BE2C (cell line): ENCODE measurements around the gene SCN9A.

Experiments
- DNase-seq: peaks from one replicate; pipeline ENCODE4 v3.0.0-alpha.2; 2020
- H3K27me3 ChIP-seq: fragments of 250-450 bp; sonication (Bioruptor Pico); 2 replicates; pipeline ENCODE4 v1.5.1; 2020; ENCODE audit warnings: mild to moderate bottlenecking
- H3K36me3 ChIP-seq: fragments of 250-450 bp; sonication (Bioruptor Pico); 2 replicates; pipeline ENCODE4 v1.5.1; 2020; ENCODE audit warnings: mild to moderate bottlenecking
- H3K4me1 ChIP-seq: fragments of 250-450 bp; sonication (Bioruptor Pico); 2 replicates; pipeline ENCODE4 v1.5.1; 2020
- H3K4me3 ChIP-seq: 2 replicates; pipeline ENCODE4 v1.5.1; 2011; ENCODE audit warnings: low read depth, low read length
- H3K9me3 ChIP-seq: fragments of 250-450 bp; sonication (Bioruptor Pico); 2 replicates; pipeline ENCODE4 v1.5.1; 2020
- CTCF ChIP-seq: IDR thresholded peaks from 2 replicates; pipeline ENCODE4 v1.5.1; 2012; ENCODE audit warnings: mild to moderate bottlenecking, low read depth, low read length

SCN9A gene

GRCh38 chr2:166278856-166279255 lies 96.9 kb downstream of the SCN9A start:
- Histone ChIP-seq H3K27me3 (no peaks in the 10 kb centered on the region), H3K9me3 (no peaks in the 10 kb centered on the region), H3K4me1 (no peaks in the 10 kb centered on the region), H3K36me3 (no peaks in the 10 kb centered on the region), H3K4me3 (no peak overlapping the region)
- TF ChIP-seq CTCF = no peak
- no peak for DNase-seq

GRCh38 chr2:166270376-166270775 lies 105.4 kb downstream of the SCN9A start:
- no peak for DNase-seq
- Histone ChIP-seq H3K9me3 (no peaks in the 10 kb centered on the region), H3K36me3 (no peaks in the 10 kb centered on the region), H3K4me3 (no peak overlapping the region), H3K4me1 (no peaks in the 10 kb centered on the region), H3K27me3 (no peaks in the 10 kb centered on the region)
- TF ChIP-seq CTCF = no peak

- no peaks in the 10 kb centered on the region for H3K9me3 ChIP-seq
- no peaks in the 10 kb centered on the region for H3K27me3 ChIP-seq
- no peaks in the 10 kb centered on the region for H3K36me3 ChIP-seq
- no peak for TF ChIP-seq CTCF
- H3K4me3 ChIP-seq = no peak overlapping the region
- H3K4me1 ChIP-seq = no peaks in the 10 kb centered on the region
- DNase-seq = no peak
Measured at GRCh38 chr2:166269322-166269721, 106.4 kb downstream of the SCN9A start.

- no peak for TF ChIP-seq CTCF
- H3K27me3 ChIP-seq = no peaks in the 10 kb centered on the region
- no peak overlapping the region for H3K4me3 ChIP-seq
- no peaks in the 10 kb centered on the region for H3K36me3 ChIP-seq
- DNase-seq = no peak
- no peaks in the 10 kb centered on the region for H3K9me3 ChIP-seq
- H3K4me1 ChIP-seq = no peaks in the 10 kb centered on the region; the same call in 1 of the 2 replicates
Measured at GRCh38 chr2:166257859-166258258, 117.9 kb downstream of the SCN9A start.

GRCh38 chr2:166256896-166257295 lies 118.8 kb downstream of the SCN9A start:
- no peaks in the 10 kb centered on the region for H3K27me3 ChIP-seq
- no peaks in the 10 kb centered on the region for H3K9me3 ChIP-seq
- no peak for DNase-seq
- H3K4me3 ChIP-seq = no peak overlapping the region
- no peaks in the 10 kb centered on the region; the same call in 1 of the 2 replicates for H3K4me1 ChIP-seq
- no peak for TF ChIP-seq CTCF
- H3K36me3 ChIP-seq = no peaks in the 10 kb centered on the region

- no peak for DNase-seq
- no peak for TF ChIP-seq CTCF
- Histone ChIP-seq H3K4me3 (no peak overlapping the region), H3K4me1 (no peaks in the 10 kb centered on the region), H3K36me3 (no peaks in the 10 kb centered on the region), H3K9me3 (no peaks in the 10 kb centered on the region), H3K27me3 (no peaks in the 10 kb centered on the region)
Measured at GRCh38 chr2:166249318-166249717, 126.4 kb downstream of the SCN9A start.
